ENCODE data around the gene RNF212. TPM values are rescaled to one million over a fixed set of nuclear protein-coding genes. Genes with fewer than 3 reads are reported as not detected.

RNF212 gene
- total and polyA plus RNA-seq, 2 of the 13 experiments (the other 11 are each of a cell fraction or from before 2014, with no cell fraction given), result not detected

DNA sequence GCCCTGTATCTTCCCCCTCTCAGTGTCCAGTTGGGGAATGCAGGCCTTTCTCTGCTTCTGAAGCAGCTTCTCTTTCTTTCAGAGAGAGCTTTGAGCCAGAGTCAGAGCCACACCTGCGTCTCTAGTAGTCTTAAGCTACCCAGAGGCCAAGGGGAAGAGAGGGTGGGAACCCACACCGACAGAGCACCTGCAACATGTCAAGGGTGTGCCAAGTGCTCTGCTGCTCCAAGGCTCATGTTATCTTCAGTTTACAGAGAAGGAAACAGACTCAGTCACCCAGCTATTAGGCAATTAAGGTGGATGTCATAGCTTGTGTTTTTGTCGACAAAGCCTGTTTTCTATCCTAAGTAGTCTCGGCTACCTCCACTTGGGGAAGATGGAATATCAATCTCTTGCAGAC lies 22.7 kb upstream of the RNF212 start:
- FAIRE-seq, result no peak
- POLR2A ChIA-PET, result no interaction called here
- peaks cover 2 to 9% of the 10 kb centered on the region in 2 experiments; a peak in 1 of 5 replicates for H3K27me3 ChIP-seq (ENCODE audit: control insufficient read depth in 1 of 2, insufficient read depth in 2 of 2, low read length in 2 of 2)
- H3K4me3 ChIP-seq (replicated peaks in 1 of 3; ENCODE audit: insufficient read depth in 1 of 3, low read depth in 2 of 3, low read length in 3 of 3), result no peak overlapping the region
- H3K9me3 ChIP-seq (ENCODE audit: low read length), result no peaks in the 10 kb centered on the region
- no peak overlapping the region for H3K27ac ChIP-seq (ENCODE audit: extremely low read length, insufficient read depth, low read length)
- H3K79me2 ChIP-seq (ENCODE audit: insufficient read depth, low read length), result no peaks in the 10 kb centered on the region
- in situ Hi-C loops (cut with HindIII; ENCODE audit: extremely low pct_ligation_motif_present, low pct_unique_long_range_greater_than_20kb), result no loop called here
- TF ChIP-seq ZNF747 (CRISPR knock-in tag; IDR thresholded peaks at IDR 0.05; ENCODE audit: borderline replicate concordance) (no peak), GATA4 (IDR thresholded peaks at IDR 0.05; ENCODE audit: borderline replicate concordance, low read depth) (no peak), RFX1 (IDR thresholded peaks at IDR 0.05) (no peak), ATM (IDR thresholded peaks at IDR 0.05; ENCODE audit: borderline replicate concordance) (no peak), KDM5B (CRISPR knock-in tag; IDR thresholded peaks at IDR 0.05; ENCODE audit: borderline replicate concordance) (no peak), MED8 (CRISPR knock-in tag; IDR thresholded peaks at IDR 0.05; ENCODE audit: insufficient replicate concordance) (no peak), ZNF790 (CRISPR knock-in tag; IDR thresholded peaks at IDR 0.05; ENCODE audit: borderline replicate concordance) (no peak), EED (CRISPR knock-in tag; IDR thresholded peaks at IDR 0.05) (no peak), ZNF234 (CRISPR knock-in tag; conservative IDR thresholded peaks at IDR 0.05) (no peak), ELK4 (CRISPR knock-in tag; IDR thresholded peaks at IDR 0.05; ENCODE audit: borderline replicate concordance) (no peak), AKNA (CRISPR knock-in tag; IDR thresholded peaks at IDR 0.05; ENCODE audit: borderline replicate concordance) (no peak), TARDBP (CRISPR knock-in tag; IDR thresholded peaks at IDR 0.05) (no peak), ZNF75D (CRISPR knock-in tag; IDR thresholded peaks at IDR 0.05; ENCODE audit: borderline replicate concordance) (no peak)
- no peak overlapping the region for H3K9ac ChIP-seq (ENCODE audit: insufficient read depth, low read depth, low read length)
- no TSS peak for BruUV-seq (replicated peaks)
- DNase-seq (ENCODE audit: low spot score), result no peak
- CTCF ChIA-PET (ENCODE audit: low intra/inter-chr PET ratio, low total read pairs), result no interaction called here
- no peak overlapping the region for H2AFZ ChIP-seq (ENCODE audit: low read length)
- intact Hi-C loops (cut with micrococcal nuclease; ENCODE audit: unreplicated experiment), result no loop called here
- ATAC-seq, result no peak
- no peaks in the 10 kb centered on the region for H3K36me3 ChIP-seq (replicated peaks in 1 of 2; ENCODE audit: control insufficient read depth in 1 of 2, insufficient read depth in 2 of 2, low read length in 2 of 2)
- H3K4me2 ChIP-seq (ENCODE audit: low read depth, low read length), result no peak overlapping the region
- no peaks in the 10 kb centered on the region for H3K4me1 ChIP-seq (ENCODE audit: insufficient read depth, low read length)
- no peaks in the 10 kb centered on the region for H4K20me1 ChIP-seq (ENCODE audit: insufficient read depth, low read length)
- WGBS (ENCODE audit: low lambda C conversion rate), result 59% methylated on average over 3 of the region's 4 CpGs

Measured in HepG2 (cell line).